Naive thymus-derived CD4-positive, alpha-beta T cell (primary cell): Measurements from ENCODE around the gene PEMT. TPM values are rescaled to one million over a fixed set of nuclear protein-coding genes. Genes with fewer than 3 reads are reported as not detected.

ENCODE experiments used
- ATAC-seq: fragments of 150-1000 bp; cut with Tn5 transposase; 2 replicates; pipeline ENCODE4 v1.10.0; 2021; ENCODE audit warnings: mild to moderate bottlenecking, moderate library complexity
- CTCF ChIA-PET: fragments of 350-600 bp; sonication (Branson Sonifier 250); formaldehyde crosslinking; loops from one replicate; lab custom pipeline; 2021; ENCODE audit warnings: antibody characterized with exemption; lab: Charles Lee
- POLR2A ChIA-PET: fragments of 350-600 bp; sonication (Branson Sonifier 250); formaldehyde crosslinking; loops from one replicate; lab custom pipeline; 2021; ENCODE audit warnings: antibody characterized with exemption, inconsistent platforms; lab: Charles Lee
- DNase-seq, 9 donors: peaks; one replicate each; pipeline versions ENCODE4 v3.0.0 to v3.0.0-alpha.2; 2020 to 2022; ENCODE audit warnings: mixed read lengths in 1 of 9
- H3K27ac ChIP-seq: one replicate; pipeline ENCODE4 v1.7.0; 2013; ENCODE audit warnings: mild to moderate bottlenecking, low read depth, low read length, moderate library complexity
- H3K27me3 ChIP-seq, 2 donors: one replicate each; pipeline ENCODE4 v1.7.0; 2013; ENCODE audit warnings: low read length in 2 of 2, mild to moderate bottlenecking in 2 of 2, moderate library complexity in 2 of 2; ENCODE audit not compliant: control insufficient read depth in 2 of 2, insufficient read depth in 2 of 2
- H3K36me3 ChIP-seq, 3 experiments: 1 replicate in 2 of 3; 2 replicates in 1 of 3; pipeline ENCODE4 v1.7.0; 2013; ENCODE audit warnings: low read length in 3 of 3, mild to moderate bottlenecking in 3 of 3, moderate library complexity in 1 of 3; ENCODE audit not compliant: insufficient read depth in 3 of 3, control insufficient read depth in 2 of 3
- H3K4me1 ChIP-seq, 2 donors: one replicate each; pipeline ENCODE4 v1.7.0; 2013; ENCODE audit warnings: low read length in 2 of 2, mild to moderate bottlenecking in 2 of 2, moderate library complexity in 1 of 2; ENCODE audit not compliant: control insufficient read depth in 2 of 2, insufficient read depth in 2 of 2
- H3K4me3 ChIP-seq: 2 replicates; pipeline ENCODE4 v1.7.0; 2013; ENCODE audit warnings: mild to moderate bottlenecking, low read length
- H3K9me3 ChIP-seq, 3 experiments: 1 replicate in 2 of 3; 2 replicates in 1 of 3; pipeline ENCODE4 v1.7.0; 2013; ENCODE audit warnings: low read length in 3 of 3; ENCODE audit not compliant: control insufficient read depth in 2 of 3
- H3K27ac Mint-ChIP-seq, 9 donors: one replicate each; pipeline ENCODE4 v1.8.0; 2020 to 2022; ENCODE audit warnings: mixed read lengths in 9 of 9, mild to moderate bottlenecking in 8 of 9, moderate library complexity in 5 of 9, inconsistent platforms in 2 of 9
- H3K27me3 Mint-ChIP-seq, 5 donors: one replicate each; pipeline ENCODE4 v1.8.0; 2021 to 2022; ENCODE audit warnings: mixed read lengths in 5 of 5, mild to moderate bottlenecking in 1 of 5
- H3K36me3 Mint-ChIP-seq, 5 donors: one replicate each; pipeline ENCODE4 v1.8.0; 2020 to 2022; ENCODE audit warnings: mixed read lengths in 5 of 5, mild to moderate bottlenecking in 3 of 5, inconsistent platforms in 1 of 5
- H3K4me1 Mint-ChIP-seq, 7 donors: one replicate each; pipeline ENCODE4 v1.8.0; 2020 to 2022; ENCODE audit warnings: mixed read lengths in 7 of 7, mild to moderate bottlenecking in 3 of 7, inconsistent platforms in 1 of 7
- H3K4me3 Mint-ChIP-seq, 10 donors: one replicate each; pipeline ENCODE4 v1.8.0; 2020 to 2022; ENCODE audit warnings: mild to moderate bottlenecking in 10 of 10, mixed read lengths in 10 of 10, moderate library complexity in 6 of 10, inconsistent platforms in 2 of 10
- H3K9me3 Mint-ChIP-seq, 11 donors: one replicate each; pipeline ENCODE4 v1.8.0; 2020 to 2022; ENCODE audit warnings: mixed read lengths in 11 of 11, mild to moderate bottlenecking in 4 of 11, inconsistent platforms in 1 of 11, moderate library complexity in 1 of 11
- intact Hi-C, 2 donors: fragments of 100-400 bp; cut with micrococcal nuclease; formaldehyde crosslinking; loops; one replicate each; pipeline ENCODE4 v1.15.1; 2023
- polyA plus RNA-seq, 2 donors: library from polyadenylated mRNA; unstranded; fragments of 300-500 nt; fragmentation: Illumina TruSeq; gene quantifications; one replicate each; pipeline ENCODE4 v1.2.3, GENCODE V29; 2021
- total RNA-seq, 6 experiments: library from RNA in 5 of 6; stranded (reverse) in 5 of 6; gene quantifications; 1 replicate in 5 of 6; 2 replicates in 1 of 6; pipeline ENCODE4 v1.2.3 and lab custom pipeline; 2021 to 2026

Gene PEMT
- total and polyA plus RNA-seq, 7 experiments from 2014 or later, result 9.5 to 34.1 (median 12.3) TPM

GRCh38 chr17:17514361-17514992 is 77.0 kb downstream of the PEMT start:
- no peaks in the 10 kb centered on the region for H3K9me3 ChIP-seq
- ChIA-PET CTCF (no interaction called here), POLR2A (no interaction called here)
- H3K36me3 Mint-ChIP-seq, result peaks cover 0 to 4% (median 0%) of the 10 kb centered on the region in 5 donors
- ATAC-seq (no peak), DNase-seq (no peak)
- H3K4me1 Mint-ChIP-seq, result peaks cover 0 to 10% (median 0%) of the 10 kb centered on the region in 7 donors
- no peaks in the 10 kb centered on the region for H3K9me3 Mint-ChIP-seq
- intact Hi-C loops, result no loop called here
- no peaks in the 10 kb centered on the region for H3K27me3 ChIP-seq
- H3K27ac Mint-ChIP-seq, result no peak overlapping the region
- no peak overlapping the region for H3K27ac ChIP-seq
- no peaks in the 10 kb centered on the region for H3K27me3 Mint-ChIP-seq
- H3K4me1 ChIP-seq, result no peaks in the 10 kb centered on the region
- no peak overlapping the region for H3K4me3 Mint-ChIP-seq
- H3K36me3 ChIP-seq, result no peaks in the 10 kb centered on the region
- no peak overlapping the region for H3K4me3 ChIP-seq

- intact Hi-C loops, result no loop called here
- H3K4me1 ChIP-seq, result no peaks in the 10 kb centered on the region
- ATAC-seq (no peak), DNase-seq (no peak)
- Mint-ChIP-seq H3K27me3 (no peaks in the 10 kb centered on the region), H3K27ac (peak overlapping the region in 1 of 9 donors; percentile 43), H3K4me3 (no peak overlapping the region), H3K9me3 (no peaks in the 10 kb centered on the region), H3K4me1 (peaks cover 0 to 10% (median 0%) of the 10 kb centered on the region in 7 donors), H3K36me3 (peaks cover 0 to 4% (median 0%) of the 10 kb centered on the region in 5 donors)
- no peak overlapping the region for H3K27ac ChIP-seq
- no peaks in the 10 kb centered on the region for H3K9me3 ChIP-seq
- H3K4me3 ChIP-seq, result no peak overlapping the region
- H3K36me3 ChIP-seq, result no peaks in the 10 kb centered on the region
- H3K27me3 ChIP-seq, result no peaks in the 10 kb centered on the region
- ChIA-PET POLR2A (no interaction called here), CTCF (no interaction called here)
Measured at GRCh38 chr17:17513626-17514025, 77.9 kb downstream of the PEMT start.

- H3K36me3 Mint-ChIP-seq, result peaks cover 0 to 4% (median 0%) of the 10 kb centered on the region in 5 donors
- no peak for ATAC-seq
- no peak overlapping the region for H3K27ac Mint-ChIP-seq
- DNase-seq, result no peak
- Histone ChIP-seq H3K4me1 (no peaks in the 10 kb centered on the region), H3K27me3 (no peaks in the 10 kb centered on the region), H3K9me3 (no peaks in the 10 kb centered on the region), H3K27ac (no peak overlapping the region), H3K36me3 (no peaks in the 10 kb centered on the region), H3K4me3 (no peak overlapping the region)
- no peaks in the 10 kb centered on the region for H3K27me3 Mint-ChIP-seq
- CTCF ChIA-PET, result no interaction called here
- H3K4me3 Mint-ChIP-seq, result no peak overlapping the region
- H3K9me3 Mint-ChIP-seq, result no peaks in the 10 kb centered on the region
- POLR2A ChIA-PET, result no interaction called here
- peaks cover 0 to 10% (median 0%) of the 10 kb centered on the region in 7 donors for H3K4me1 Mint-ChIP-seq
- intact Hi-C loops, result no loop called here
Measured at GRCh38 chr17:17512866-17513265, 78.6 kb downstream of the PEMT start.

- Mint-ChIP-seq H3K27me3 (no peaks in the 10 kb centered on the region), H3K36me3 (peaks cover 0 to 4% (median 0%) of the 10 kb centered on the region in 5 donors), H3K4me1 (peaks cover 0 to 10% (median 0%) of the 10 kb centered on the region in 7 donors), H3K4me3 (no peak overlapping the region), H3K27ac (no peak overlapping the region), H3K9me3 (no peaks in the 10 kb centered on the region)
- Histone ChIP-seq H3K4me1 (no peaks in the 10 kb centered on the region), H3K9me3 (no peaks in the 10 kb centered on the region), H3K27ac (no peak overlapping the region), H3K4me3 (no peak overlapping the region), H3K27me3 (no peaks in the 10 kb centered on the region), H3K36me3 (no peaks in the 10 kb centered on the region)
- no peak for DNase-seq
- ATAC-seq, result peak; percentile 23
- intact Hi-C loops, result no loop called here
- CTCF ChIA-PET, result interaction anchor here (1.3 kb wide), 1 partner anchor 15 kb away, joined by 4 read pairs; no protein-coding TSS in a partner anchor
- POLR2A ChIA-PET, result no interaction called here
Measured at GRCh38 chr17:17511881-17512858, 79.3 kb downstream of the PEMT start.

- no peak overlapping the region for H3K27ac ChIP-seq
- intact Hi-C loops, result no loop called here
- Mint-ChIP-seq H3K9me3 (no peaks in the 10 kb centered on the region), H3K36me3 (peaks cover 0 to 4% (median 0%) of the 10 kb centered on the region in 5 donors), H3K27ac (no peak overlapping the region), H3K27me3 (no peaks in the 10 kb centered on the region), H3K4me3 (no peak overlapping the region), H3K4me1 (peaks cover 0 to 10% (median 0%) of the 10 kb centered on the region in 7 donors)
- H3K4me3 ChIP-seq, result no peak overlapping the region
- H3K9me3 ChIP-seq, result no peaks in the 10 kb centered on the region
- ATAC-seq (no peak), DNase-seq (no peak)
- CTCF ChIA-PET, result interaction anchor here (1.3 kb wide), 1 partner anchor 14 kb away, joined by 4 read pairs; no protein-coding TSS in a partner anchor
- POLR2A ChIA-PET, result no interaction called here
- no peaks in the 10 kb centered on the region for H3K4me1 ChIP-seq
- H3K36me3 ChIP-seq, result no peaks in the 10 kb centered on the region
- H3K27me3 ChIP-seq, result no peaks in the 10 kb centered on the region
Measured at GRCh38 chr17:17511293-17511741, 80.2 kb downstream of the PEMT start.

- no peaks in the 10 kb centered on the region for H3K27me3 Mint-ChIP-seq
- Histone ChIP-seq H3K4me1 (no peaks in the 10 kb centered on the region), H3K27ac (no peak overlapping the region), H3K4me3 (no peak overlapping the region), H3K9me3 (no peaks in the 10 kb centered on the region), H3K36me3 (no peaks in the 10 kb centered on the region), H3K27me3 (no peaks in the 10 kb centered on the region)
- intact Hi-C loops, result no loop called here
- no peak overlapping the region for H3K27ac Mint-ChIP-seq
- CTCF ChIA-PET, result interaction anchor here (0.6 to 1.3 kb wide), 3 partner anchors 14 to 351 kb away, joined by 3 to 4 read pairs (median 4); no protein-coding TSS in a partner anchor
- peaks cover 0 to 4% (median 0%) of the 10 kb centered on the region in 5 donors for H3K36me3 Mint-ChIP-seq
- no peak for DNase-seq
- no peak overlapping the region for H3K4me3 Mint-ChIP-seq
- peaks cover 0 to 10% (median 0%) of the 10 kb centered on the region in 7 donors for H3K4me1 Mint-ChIP-seq
- ATAC-seq, result no peak
- no peaks in the 10 kb centered on the region for H3K9me3 Mint-ChIP-seq
- POLR2A ChIA-PET, result no interaction called here
Measured at GRCh38 chr17:17510456-17511292, 80.8 kb downstream of the PEMT start.
